Natural killer cell treated with Interleukin-12 subunit alpha and Interleukin-12 subunit beta and Interleukin-15 and Interleukin-18, amount 100 ng/mL, for 72 hours (primary cell): ENCODE results near the gene ENTHD1. TPM values are rescaled to one million over a fixed set of nuclear protein-coding genes. Genes with fewer than 3 reads are reported as not detected.

Experiments used
- ATAC-seq, 2 donors: fragments of 150-1000 bp; cut with Tn5 transposase in 1 of 2; sonication (Bioruptor Pico), chemical (Tn5 transposase) in 1 of 2; 2 replicates each; pipeline ENCODE4 v1.10.0; 2021
- DNase-seq: peaks from one replicate; pipeline ENCODE4 v3.0.0; 2022; ENCODE audit warnings: low spot score
- H3K27ac Mint-ChIP-seq, 2 donors: 1 replicate in 1 of 2; 2 replicates in 1 of 2; pipeline ENCODE4 v1.8.0; 2022; ENCODE audit warnings: mixed read lengths in 2 of 2, mild to moderate bottlenecking in 1 of 2, moderate library complexity in 1 of 2
- H3K27me3 Mint-ChIP-seq, 2 donors: 1 replicate in 1 of 2; 2 replicates in 1 of 2; pipeline ENCODE4 v1.8.0; 2022; ENCODE audit warnings: mixed read lengths in 2 of 2
- H3K36me3 Mint-ChIP-seq: one replicate; pipeline ENCODE4 v1.8.0; 2022; ENCODE audit warnings: mixed read lengths
- H3K4me1 Mint-ChIP-seq, 2 donors: 1 replicate in 1 of 2; 2 replicates in 1 of 2; pipeline ENCODE4 v1.8.0; 2022; ENCODE audit warnings: low read depth in 2 of 2, mixed read lengths in 2 of 2, mild to moderate bottlenecking in 1 of 2
- H3K4me3 Mint-ChIP-seq: one replicate; pipeline ENCODE4 v1.8.0; 2022; ENCODE audit warnings: mixed read lengths
- H3K9me3 Mint-ChIP-seq: 2 replicates; pipeline ENCODE4 v1.8.0; 2022; ENCODE audit warnings: mixed read lengths
- total RNA-seq, 2 donors: library from RNA; stranded (reverse); gene quantifications; one replicate each; pipeline ENCODE4 v1.2.3, GENCODE V29; 2022

Gene ENTHD1
- total RNA-seq, 2 donors from 2014 or later = not detected

GRCh38 chr22:39917197-39917643, 23.7 kb upstream of the ENTHD1 start:
- no peaks in the 10 kb centered on the region for H3K27me3 Mint-ChIP-seq
- no peak for DNase-seq
- peak overlapping the region; percentile 74 to 98 for H3K27ac Mint-ChIP-seq
- peaks cover 71 to 81% of the 10 kb centered on the region in 2 donors for H3K4me1 Mint-ChIP-seq
- ATAC-seq = no peak
- H3K9me3 Mint-ChIP-seq = no peaks in the 10 kb centered on the region
- no peaks in the 10 kb centered on the region for H3K36me3 Mint-ChIP-seq
- peak overlapping the region; percentile 74 for H3K4me3 Mint-ChIP-seq

- Mint-ChIP-seq H3K9me3 (no peaks in the 10 kb centered on the region), H3K4me3 (peak overlapping the region; percentile 74), H3K27me3 (no peaks in the 10 kb centered on the region), H3K36me3 (no peaks in the 10 kb centered on the region), H3K27ac (peak overlapping the region; percentile 74 to 98), H3K4me1 (peaks cover 72 to 81% of the 10 kb centered on the region in 2 donors)
- ATAC-seq (no peak), DNase-seq (no peak)
These were observed 22.9 kb upstream of the ENTHD1 start for GRCh38 chr22:39916496-39916895.

GRCh38 chr22:39915295-39915726, 21.8 kb upstream of the ENTHD1 start:
- ATAC-seq (no peak), DNase-seq (no peak)
- no peaks in the 10 kb centered on the region for H3K36me3 Mint-ChIP-seq
- H3K27ac Mint-ChIP-seq = peak overlapping the region; percentile 74 to 98
- H3K9me3 Mint-ChIP-seq = no peaks in the 10 kb centered on the region
- H3K4me1 Mint-ChIP-seq = peaks cover 69 to 81% of the 10 kb centered on the region in 2 donors
- H3K27me3 Mint-ChIP-seq = no peaks in the 10 kb centered on the region
- peak overlapping the region; percentile 65 for H3K4me3 Mint-ChIP-seq

- Mint-ChIP-seq H3K4me1 (peaks cover 68 to 81% of the 10 kb centered on the region in 2 donors), H3K36me3 (no peaks in the 10 kb centered on the region), H3K9me3 (no peaks in the 10 kb centered on the region), H3K27ac (peak overlapping the region; percentile 96 to 98), H3K27me3 (no peaks in the 10 kb centered on the region), H3K4me3 (peak overlapping the region; percentile 81)
- DNase-seq = no peak
- ATAC-seq = no peak
These were observed 21.0 kb upstream of the ENTHD1 start for GRCh38 chr22:39914584-39914983.

- H3K27me3 Mint-ChIP-seq = no peaks in the 10 kb centered on the region
- no peaks in the 10 kb centered on the region for H3K36me3 Mint-ChIP-seq
- H3K9me3 Mint-ChIP-seq = no peaks in the 10 kb centered on the region
- DNase-seq (no peak), ATAC-seq (no peak)
- H3K4me3 Mint-ChIP-seq = peak overlapping the region; percentile 81
- H3K4me1 Mint-ChIP-seq = peaks cover 72 to 83% of the 10 kb centered on the region in 2 donors
- H3K27ac Mint-ChIP-seq = peak overlapping the region; percentile 96 to 98
These were observed 20.3 kb upstream of the ENTHD1 start for GRCh38 chr22:39913886-39914285.

- Mint-ChIP-seq H3K36me3 (no peaks in the 10 kb centered on the region), H3K4me1 (peaks cover 77 to 89% of the 10 kb centered on the region in 2 donors), H3K27ac (peak overlapping the region; percentile 96 to 98), H3K27me3 (no peaks in the 10 kb centered on the region), H3K9me3 (no peaks in the 10 kb centered on the region), H3K4me3 (peak overlapping the region; percentile 81)
- DNase-seq (no peak), ATAC-seq (no peak)
These were observed 19.8 kb upstream of the ENTHD1 start for GRCh38 chr22:39913321-39913720.

- DNase-seq (no peak), ATAC-seq (no peak)
- Mint-ChIP-seq H3K27me3 (no peaks in the 10 kb centered on the region), H3K9me3 (no peaks in the 10 kb centered on the region), H3K27ac (peak overlapping the region; percentile 96 to 98), H3K4me3 (peak overlapping the region; percentile 81), H3K4me1 (peaks cover 72 to 83% of the 10 kb centered on the region in 2 donors), H3K36me3 (no peaks in the 10 kb centered on the region)
These were observed 17.5 kb upstream of the ENTHD1 start for GRCh38 chr22:39910876-39911613.

GRCh38 chr22:39908737-39909136, 15.2 kb upstream of the ENTHD1 start:
- Mint-ChIP-seq H3K4me3 (peak overlapping the region; percentile 98), H3K27ac (peak overlapping the region; percentile 96 to 98), H3K9me3 (peaks cover 3% of the 10 kb centered on the region), H3K36me3 (no peaks in the 10 kb centered on the region), H3K27me3 (no peaks in the 10 kb centered on the region), H3K4me1 (peaks cover 73 to 86% of the 10 kb centered on the region in 2 donors)
- ATAC-seq (peak; percentile 80 to 87), DNase-seq (peak; percentile 68)

- Mint-ChIP-seq H3K9me3 (peaks cover 3% of the 10 kb centered on the region), H3K27ac (peak overlapping the region; percentile 96 to 98), H3K36me3 (no peaks in the 10 kb centered on the region), H3K4me1 (peaks cover 67 to 80% of the 10 kb centered on the region in 2 donors), H3K27me3 (no peaks in the 10 kb centered on the region), H3K4me3 (peak overlapping the region; percentile 98)
- ATAC-seq (peak in 1 of 2 donors; percentile 31), DNase-seq (no peak)
These were observed 14.6 kb upstream of the ENTHD1 start for GRCh38 chr22:39908136-39908535.

GRCh38 chr22:39907605-39908097, 14.1 kb upstream of the ENTHD1 start:
- H3K27me3 Mint-ChIP-seq = no peaks in the 10 kb centered on the region
- DNase-seq (no peak), ATAC-seq (no peak)
- H3K4me3 Mint-ChIP-seq = peak overlapping the region; percentile 98
- peaks cover 3% of the 10 kb centered on the region for H3K9me3 Mint-ChIP-seq
- H3K36me3 Mint-ChIP-seq = no peaks in the 10 kb centered on the region
- H3K27ac Mint-ChIP-seq = peak overlapping the region; percentile 96 to 98
- H3K4me1 Mint-ChIP-seq = peaks cover 67 to 79% of the 10 kb centered on the region in 2 donors

- H3K27ac Mint-ChIP-seq = peak overlapping the region; percentile 96 to 98
- ATAC-seq (no peak), DNase-seq (no peak)
- no peaks in the 10 kb centered on the region for H3K27me3 Mint-ChIP-seq
- H3K4me1 Mint-ChIP-seq = peaks cover 64 to 77% of the 10 kb centered on the region in 2 donors
- H3K36me3 Mint-ChIP-seq = no peaks in the 10 kb centered on the region
- peaks cover 3% of the 10 kb centered on the region for H3K9me3 Mint-ChIP-seq
- H3K4me3 Mint-ChIP-seq = peak overlapping the region; percentile 98
These were observed 13.5 kb upstream of the ENTHD1 start for GRCh38 chr22:39907047-39907446.

GRCh38 chr22:39906207-39906606, 12.6 kb upstream of the ENTHD1 start:
- peaks cover 65 to 77% of the 10 kb centered on the region in 2 donors for H3K4me1 Mint-ChIP-seq
- DNase-seq (no peak), ATAC-seq (no peak)
- H3K36me3 Mint-ChIP-seq = no peaks in the 10 kb centered on the region
- H3K4me3 Mint-ChIP-seq = peak overlapping the region; percentile 98
- H3K27me3 Mint-ChIP-seq = no peaks in the 10 kb centered on the region
- H3K9me3 Mint-ChIP-seq = peaks cover 3% of the 10 kb centered on the region
- H3K27ac Mint-ChIP-seq = peak overlapping the region; percentile 96 to 98

GRCh38 chr22:39905687-39906086, 12.1 kb upstream of the ENTHD1 start:
- H3K4me3 Mint-ChIP-seq = peak overlapping the region; percentile 98
- DNase-seq (no peak), ATAC-seq (no peak)
- H3K4me1 Mint-ChIP-seq = peaks cover 66 to 77% of the 10 kb centered on the region in 2 donors
- no peaks in the 10 kb centered on the region for H3K27me3 Mint-ChIP-seq
- H3K27ac Mint-ChIP-seq = peak overlapping the region; percentile 96 to 98
- H3K36me3 Mint-ChIP-seq = no peaks in the 10 kb centered on the region
- H3K9me3 Mint-ChIP-seq = peaks cover 3% of the 10 kb centered on the region

GRCh38 chr22:39904862-39905261, 11.3 kb upstream of the ENTHD1 start:
- H3K9me3 Mint-ChIP-seq = peaks cover 3% of the 10 kb centered on the region
- no peaks in the 10 kb centered on the region for H3K27me3 Mint-ChIP-seq
- DNase-seq = no peak
- ATAC-seq = no peak
- peak overlapping the region; percentile 98 for H3K4me3 Mint-ChIP-seq
- no peaks in the 10 kb centered on the region for H3K36me3 Mint-ChIP-seq
- H3K27ac Mint-ChIP-seq = peak overlapping the region; percentile 96 to 98
- H3K4me1 Mint-ChIP-seq = peaks cover 65 to 77% of the 10 kb centered on the region in 2 donors
